HepG2 (cell line): Measurements from ENCODE around the gene LSMEM2. TPM values are rescaled to one million over a fixed set of nuclear protein-coding genes. Genes with fewer than 3 reads are reported as not detected.

ENCODE experiments used
- KLF9 ChIP-seq: IDR thresholded peaks from 2 replicates; pipeline ENCODE4 v1.6.1; 2016; ENCODE audit warnings: low read depth
- MBD4 ChIP-seq: IDR thresholded peaks from 2 replicates; pipeline ENCODE4 v1.6.1; 2012; ENCODE audit warnings: low read length, inconsistent platforms, borderline replicate concordance
- MIER3 ChIP-seq: IDR thresholded peaks from 2 replicates; pipeline ENCODE4 v1.6.1; 2016; ENCODE audit warnings: missing compliant biosample characterization, borderline replicate concordance
- NR2F6 ChIP-seq, 2 experiments: IDR thresholded peaks; 2 replicates each; pipeline ENCODE4 v1.6.1; 2016; ENCODE audit warnings: antibody characterized with exemption in 1 of 2, mild to moderate bottlenecking in 1 of 2
- SMARCC2 ChIP-seq: fragments of 450-650 bp; IDR thresholded peaks from 2 replicates; pipeline ENCODE4 v1.6.1; 2017; ENCODE audit warnings: antibody characterized with exemption, mild to moderate bottlenecking
- ZFP1 ChIP-seq: IDR thresholded peaks from 2 replicates; pipeline ENCODE4 v1.6.1; 2016
- ZNF138 ChIP-seq: sonication (generic); formaldehyde crosslinking; IDR thresholded peaks from 2 replicates; pipeline ENCODE4 v1.5.0; 2020; ENCODE audit warnings: mild to moderate bottlenecking, low read depth, missing genetic modification reagents
- ZNF331 ChIP-seq: sonication (generic); formaldehyde crosslinking; IDR thresholded peaks from 2 replicates; pipeline ENCODE4 v1.4.0; 2020; ENCODE audit warnings: missing genetic modification reagents
- ZNF530 ChIP-seq: sonication (generic); formaldehyde crosslinking; IDR thresholded peaks from 2 replicates; pipeline ENCODE4 v1.5.0; 2020; ENCODE audit warnings: low read depth, mild to moderate bottlenecking, missing genetic modification reagents
- polyA plus RNA-seq, 8 experiments: library from polyadenylated mRNA; depleted of rRNA in 3 of 8; stranded (reverse) in 7 of 8; unstranded in 1 of 8; fragments of >200 nt; fragmentation: Illumina TruSeq in 4 of 8; extraction: Trizol in 4 of 8; gene quantifications; 2 replicates each; pipeline versions ENCODE4 v1.2.1 to v1.2.3, GENCODE V29; 2011 to 2016; ENCODE audit warnings: low read depth in 4 of 8, missing spikeins in 1 of 8, mixed read lengths in 1 of 8; ENCODE audit not compliant: insufficient read depth in 1 of 8
- total RNA-seq, 5 experiments: library from RNA; depleted of rRNA; stranded (reverse); fragments of >200 nt; fragmentation: Illumina TruSeq; extraction: Trizol; gene quantifications; 2 replicates each; pipeline ENCODE4 v1.2.3, GENCODE V29; 2016; ENCODE audit warnings: low read depth in 1 of 5
- TF ChIP-seq, protein P1 (sequence below), 2 experiments: sonication (generic) in 1 of 2; formaldehyde crosslinking in 1 of 2; IDR thresholded peaks; 2 replicates each; pipeline versions ENCODE4 v1.6.1 to v1.9.0; 2014 to 2022; ENCODE audit warnings: antibody characterized with exemption in 1 of 2, borderline replicate concordance in 1 of 2, inconsistent platforms in 1 of 2, low read depth in 1 of 2, missing genetic modification reagents in 1 of 2
- TF ChIP-seq, protein P2 (sequence below): sonication (generic); formaldehyde crosslinking; IDR thresholded peaks from 2 replicates; pipeline ENCODE4 v1.4.0; 2020; ENCODE audit warnings: mild to moderate bottlenecking, missing genetic modification reagents, borderline replicate concordance
- TF ChIP-seq, protein P3 (sequence below): sonication (generic); formaldehyde crosslinking; IDR thresholded peaks from 2 replicates; pipeline ENCODE4 v1.4.0; 2020; ENCODE audit warnings: missing genetic modification reagents, borderline replicate concordance
- TF ChIP-seq, protein P4 (sequence below): sonication (generic); formaldehyde crosslinking; IDR thresholded peaks from 2 replicates; pipeline ENCODE4 v1.8.0; 2022; ENCODE audit warnings: mild to moderate bottlenecking, missing genetic modification reagents, moderate library complexity
- TF ChIP-seq, protein P5 (sequence below): sonication (generic); formaldehyde crosslinking; IDR thresholded peaks from 2 replicates; pipeline ENCODE4 v1.5.0; 2020; ENCODE audit warnings: missing genetic modification reagents

LSMEM2 gene
- total and polyA plus RNA-seq, 2 of the 13 experiments (the other 11 are each of a cell fraction or from before 2014, with no cell fraction given) = 0.07 to 0.41 TPM

DNA sequence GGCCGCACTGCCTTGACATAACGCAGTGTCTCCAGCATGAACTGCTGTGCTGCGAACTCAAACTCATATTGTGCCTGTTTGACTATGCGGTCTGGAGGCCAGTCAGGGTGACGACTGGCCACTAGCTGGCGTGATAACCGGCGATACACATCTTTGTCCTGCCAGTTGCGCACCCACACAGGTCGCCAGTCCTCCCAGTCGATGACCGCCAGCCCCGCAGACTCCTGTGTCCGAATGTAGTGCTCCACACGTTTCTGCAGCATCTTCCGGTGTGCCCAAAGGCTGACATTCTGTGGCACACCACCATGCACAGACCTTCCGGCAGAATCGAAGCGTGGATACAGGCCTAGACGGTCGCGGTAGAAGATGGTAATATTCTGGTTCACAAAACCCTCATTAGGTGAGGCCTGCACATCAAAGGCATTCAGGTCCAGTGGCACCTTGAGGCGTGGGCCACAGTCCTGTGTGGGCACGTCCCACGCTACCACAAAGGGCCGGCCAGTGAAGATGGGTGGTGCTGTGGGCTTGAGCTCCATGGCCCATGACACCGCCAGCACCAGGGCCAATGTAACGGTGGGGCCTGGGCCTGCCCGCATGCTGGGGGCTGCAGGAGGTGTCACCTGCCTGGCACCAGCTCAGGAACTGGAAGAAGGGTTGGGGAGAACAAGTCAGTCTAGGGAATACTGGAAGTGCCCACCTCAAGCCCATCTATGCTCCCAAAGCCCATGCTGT lies 41.2 kb downstream of the LSMEM2 start (continued):
- TF ChIP-seq, protein P1, sequence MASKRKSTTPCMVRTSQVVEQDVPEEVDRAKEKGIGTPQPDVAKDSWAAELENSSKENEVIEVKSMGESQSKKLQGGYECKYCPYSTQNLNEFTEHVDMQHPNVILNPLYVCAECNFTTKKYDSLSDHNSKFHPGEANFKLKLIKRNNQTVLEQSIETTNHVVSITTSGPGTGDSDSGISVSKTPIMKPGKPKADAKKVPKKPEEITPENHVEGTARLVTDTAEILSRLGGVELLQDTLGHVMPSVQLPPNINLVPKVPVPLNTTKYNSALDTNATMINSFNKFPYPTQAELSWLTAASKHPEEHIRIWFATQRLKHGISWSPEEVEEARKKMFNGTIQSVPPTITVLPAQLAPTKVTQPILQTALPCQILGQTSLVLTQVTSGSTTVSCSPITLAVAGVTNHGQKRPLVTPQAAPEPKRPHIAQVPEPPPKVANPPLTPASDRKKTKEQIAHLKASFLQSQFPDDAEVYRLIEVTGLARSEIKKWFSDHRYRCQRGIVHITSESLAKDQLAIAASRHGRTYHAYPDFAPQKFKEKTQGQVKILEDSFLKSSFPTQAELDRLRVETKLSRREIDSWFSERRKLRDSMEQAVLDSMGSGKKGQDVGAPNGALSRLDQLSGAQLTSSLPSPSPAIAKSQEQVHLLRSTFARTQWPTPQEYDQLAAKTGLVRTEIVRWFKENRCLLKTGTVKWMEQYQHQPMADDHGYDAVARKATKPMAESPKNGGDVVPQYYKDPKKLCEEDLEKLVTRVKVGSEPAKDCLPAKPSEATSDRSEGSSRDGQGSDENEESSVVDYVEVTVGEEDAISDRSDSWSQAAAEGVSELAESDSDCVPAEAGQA (IDR thresholded peaks at IDR 0.05; ENCODE audit: low read depth) = no peak
- TF ChIP-seq, protein P1 (CRISPR knock-in tag; IDR thresholded peaks at IDR 0.05; ENCODE audit: borderline replicate concordance) = no peak
- TF ChIP-seq, protein P2, sequence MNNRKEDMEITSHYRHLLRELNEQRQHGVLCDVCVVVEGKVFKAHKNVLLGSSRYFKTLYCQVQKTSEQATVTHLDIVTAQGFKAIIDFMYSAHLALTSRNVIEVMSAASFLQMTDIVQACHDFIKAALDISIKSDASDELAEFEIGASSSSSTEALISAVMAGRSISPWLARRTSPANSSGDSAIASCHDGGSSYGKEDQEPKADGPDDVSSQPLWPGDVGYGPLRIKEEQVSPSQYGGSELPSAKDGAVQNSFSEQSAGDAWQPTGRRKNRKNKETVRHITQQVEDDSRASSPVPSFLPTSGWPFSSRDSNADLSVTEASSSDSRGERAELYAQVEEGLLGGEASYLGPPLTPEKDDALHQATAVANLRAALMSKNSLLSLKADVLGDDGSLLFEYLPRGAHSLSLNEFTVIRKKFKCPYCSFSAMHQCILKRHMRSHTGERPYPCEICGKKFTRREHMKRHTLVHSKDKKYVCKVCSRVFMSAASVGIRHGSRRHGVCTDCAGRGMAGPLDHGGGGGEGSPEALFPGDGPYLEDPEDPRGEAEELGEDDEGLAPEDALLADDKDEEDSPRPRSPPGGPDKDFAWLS (CRISPR knock-in tag) = no peak
- no peak for TF ChIP-seq ZNF331 (CRISPR knock-in tag)
- no peak for TF ChIP-seq MBD4
- TF ChIP-seq, protein P3, sequence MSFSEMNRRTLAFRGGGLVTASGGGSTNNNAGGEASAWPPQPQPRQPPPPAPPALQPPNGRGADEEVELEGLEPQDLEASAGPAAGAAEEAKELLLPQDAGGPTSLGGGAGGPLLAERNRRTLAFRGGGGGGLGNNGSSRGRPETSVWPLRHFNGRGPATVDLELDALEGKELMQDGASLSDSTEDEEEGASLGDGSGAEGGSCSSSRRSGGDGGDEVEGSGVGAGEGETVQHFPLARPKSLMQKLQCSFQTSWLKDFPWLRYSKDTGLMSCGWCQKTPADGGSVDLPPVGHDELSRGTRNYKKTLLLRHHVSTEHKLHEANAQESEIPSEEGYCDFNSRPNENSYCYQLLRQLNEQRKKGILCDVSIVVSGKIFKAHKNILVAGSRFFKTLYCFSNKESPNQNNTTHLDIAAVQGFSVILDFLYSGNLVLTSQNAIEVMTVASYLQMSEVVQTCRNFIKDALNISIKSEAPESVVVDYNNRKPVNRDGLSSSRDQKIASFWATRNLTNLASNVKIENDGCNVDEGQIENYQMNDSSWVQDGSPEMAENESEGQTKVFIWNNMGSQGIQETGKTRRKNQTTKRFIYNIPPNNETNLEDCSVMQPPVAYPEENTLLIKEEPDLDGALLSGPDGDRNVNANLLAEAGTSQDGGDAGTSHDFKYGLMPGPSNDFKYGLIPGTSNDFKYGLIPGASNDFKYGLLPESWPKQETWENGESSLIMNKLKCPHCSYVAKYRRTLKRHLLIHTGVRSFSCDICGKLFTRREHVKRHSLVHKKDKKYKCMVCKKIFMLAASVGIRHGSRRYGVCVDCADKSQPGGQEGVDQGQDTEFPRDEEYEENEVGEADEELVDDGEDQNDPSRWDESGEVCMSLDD (CRISPR knock-in tag) = no peak
- TF ChIP-seq, protein P4, sequence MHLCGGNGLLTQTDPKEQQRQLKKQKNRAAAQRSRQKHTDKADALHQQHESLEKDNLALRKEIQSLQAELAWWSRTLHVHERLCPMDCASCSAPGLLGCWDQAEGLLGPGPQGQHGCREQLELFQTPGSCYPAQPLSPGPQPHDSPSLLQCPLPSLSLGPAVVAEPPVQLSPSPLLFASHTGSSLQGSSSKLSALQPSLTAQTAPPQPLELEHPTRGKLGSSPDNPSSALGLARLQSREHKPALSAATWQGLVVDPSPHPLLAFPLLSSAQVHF (CRISPR knock-in tag) = no peak
- peak; percentile 53; the same call in 1 of the 2 replicates for TF ChIP-seq ZNF138 (CRISPR knock-in tag)
- no peak for TF ChIP-seq SMARCC2
- TF ChIP-seq MIER3 = no peak
- TF ChIP-seq ZNF530 (CRISPR knock-in tag) = 0 out of 2 replicates have a peak, but pooled peaks have one; percentile 29
- TF ChIP-seq, protein P5, sequence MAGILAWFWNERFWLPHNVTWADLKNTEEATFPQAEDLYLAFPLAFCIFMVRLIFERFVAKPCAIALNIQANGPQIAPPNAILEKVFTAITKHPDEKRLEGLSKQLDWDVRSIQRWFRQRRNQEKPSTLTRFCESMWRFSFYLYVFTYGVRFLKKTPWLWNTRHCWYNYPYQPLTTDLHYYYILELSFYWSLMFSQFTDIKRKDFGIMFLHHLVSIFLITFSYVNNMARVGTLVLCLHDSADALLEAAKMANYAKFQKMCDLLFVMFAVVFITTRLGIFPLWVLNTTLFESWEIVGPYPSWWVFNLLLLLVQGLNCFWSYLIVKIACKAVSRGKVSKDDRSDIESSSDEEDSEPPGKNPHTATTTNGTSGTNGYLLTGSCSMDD (CRISPR knock-in tag) = no peak
- TF ChIP-seq KLF9 (CRISPR knock-in tag) = no peak
- TF ChIP-seq ZFP1 = no peak
- no peak for TF ChIP-seq NR2F6 (IDR thresholded peaks at IDR 0.05)
- no peak for TF ChIP-seq NR2F6 (CRISPR knock-in tag; IDR thresholded peaks at IDR 0.05)
